GM23338 (cell line): Measurements from ENCODE around the gene ARX.

ENCODE experiments used
- CTCF ChIP-seq, 2 experiments: fragments of 200-600 bp in 1 of 2; sonication (generic) in 1 of 2; conservative IDR thresholded peaks; 2 replicates each; pipeline versions ENCODE4 v1.5.1 to v1.6.1; 2016 to 2017; ENCODE audit warnings: antibody characterized with exemption in 2 of 2, low read depth in 2 of 2, mild to moderate bottlenecking in 2 of 2, moderate library complexity in 1 of 2
- EZH2phosphoT487 ChIP-seq: fragments of 200-600 bp; sonication (generic); IDR thresholded peaks from one replicate; pipeline ENCODE4 v1.8.1; 2018; ENCODE audit warnings: antibody characterized with exemption; ENCODE audit not compliant: unreplicated experiment
- JUNB ChIP-seq: IDR thresholded peaks from one replicate; pipeline ENCODE4 v1.6.1; 2016; ENCODE audit warnings: antibody characterized with exemption; ENCODE audit not compliant: unreplicated experiment
- POLR2AphosphoS5 ChIP-seq: IDR thresholded peaks from 2 replicates; pipeline ENCODE4 v1.6.1; 2016; ENCODE audit warnings: antibody characterized with exemption, low read depth
- TF ChIP-seq, protein P1 (sequence below): IDR thresholded peaks from one replicate; pipeline ENCODE4 v1.6.1; 2018; ENCODE audit warnings: antibody characterized with exemption; ENCODE audit not compliant: unreplicated experiment

- TF ChIP-seq CTCF (conservative IDR thresholded peaks at IDR 0.05; ENCODE audit: low read depth in 2 of 2) = no peak
- TF ChIP-seq, protein P1, sequence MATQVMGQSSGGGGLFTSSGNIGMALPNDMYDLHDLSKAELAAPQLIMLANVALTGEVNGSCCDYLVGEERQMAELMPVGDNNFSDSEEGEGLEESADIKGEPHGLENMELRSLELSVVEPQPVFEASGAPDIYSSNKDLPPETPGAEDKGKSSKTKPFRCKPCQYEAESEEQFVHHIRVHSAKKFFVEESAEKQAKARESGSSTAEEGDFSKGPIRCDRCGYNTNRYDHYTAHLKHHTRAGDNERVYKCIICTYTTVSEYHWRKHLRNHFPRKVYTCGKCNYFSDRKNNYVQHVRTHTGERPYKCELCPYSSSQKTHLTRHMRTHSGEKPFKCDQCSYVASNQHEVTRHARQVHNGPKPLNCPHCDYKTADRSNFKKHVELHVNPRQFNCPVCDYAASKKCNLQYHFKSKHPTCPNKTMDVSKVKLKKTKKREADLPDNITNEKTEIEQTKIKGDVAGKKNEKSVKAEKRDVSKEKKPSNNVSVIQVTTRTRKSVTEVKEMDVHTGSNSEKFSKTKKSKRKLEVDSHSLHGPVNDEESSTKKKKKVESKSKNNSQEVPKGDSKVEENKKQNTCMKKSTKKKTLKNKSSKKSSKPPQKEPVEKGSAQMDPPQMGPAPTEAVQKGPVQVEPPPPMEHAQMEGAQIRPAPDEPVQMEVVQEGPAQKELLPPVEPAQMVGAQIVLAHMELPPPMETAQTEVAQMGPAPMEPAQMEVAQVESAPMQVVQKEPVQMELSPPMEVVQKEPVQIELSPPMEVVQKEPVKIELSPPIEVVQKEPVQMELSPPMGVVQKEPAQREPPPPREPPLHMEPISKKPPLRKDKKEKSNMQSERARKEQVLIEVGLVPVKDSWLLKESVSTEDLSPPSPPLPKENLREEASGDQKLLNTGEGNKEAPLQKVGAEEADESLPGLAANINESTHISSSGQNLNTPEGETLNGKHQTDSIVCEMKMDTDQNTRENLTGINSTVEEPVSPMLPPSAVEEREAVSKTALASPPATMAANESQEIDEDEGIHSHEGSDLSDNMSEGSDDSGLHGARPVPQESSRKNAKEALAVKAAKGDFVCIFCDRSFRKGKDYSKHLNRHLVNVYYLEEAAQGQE = no peak
- TF ChIP-seq JUNB = no peak
- TF ChIP-seq EZH2phosphoT487 = no peak
- TF ChIP-seq POLR2AphosphoS5 = no peak
Observed at GRCh38 chrX:25025615-25026014, 9.8 kb upstream of the ARX start.
